ENCODE results near the gene SLC1A3.

SLC1A3 gene

DNA sequence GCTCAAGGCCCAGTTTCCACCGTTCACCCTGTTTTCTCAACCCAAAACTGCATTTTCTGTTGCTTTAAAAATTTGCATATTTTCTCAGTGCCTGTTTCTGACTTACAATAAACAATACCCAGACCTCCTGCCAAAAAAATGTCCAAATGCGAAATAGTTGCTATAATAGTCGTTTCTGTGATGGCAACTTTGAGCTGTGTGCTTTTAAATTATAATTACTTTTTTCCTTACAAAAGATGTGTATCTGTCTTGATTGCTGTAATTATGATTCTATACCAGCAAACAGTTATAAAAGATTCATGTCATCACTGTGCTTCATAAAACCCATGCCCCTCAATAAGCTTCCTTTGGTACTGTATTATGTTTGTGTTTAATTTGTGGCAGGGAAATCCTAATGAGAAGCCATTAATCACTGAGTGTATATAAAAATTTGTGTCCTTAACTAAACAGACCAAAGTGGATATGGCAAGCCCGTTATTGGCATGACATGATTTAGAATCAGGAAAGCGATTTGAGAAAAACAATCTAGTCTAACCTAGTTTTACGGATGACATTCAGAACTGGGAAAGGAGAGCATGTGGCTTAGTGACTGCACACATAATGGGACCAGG is 5.4 kb upstream of the SLC1A3 start:
- peak in 2 of 14 donors; percentile 8 to 67 for DNase-seq

DNA sequence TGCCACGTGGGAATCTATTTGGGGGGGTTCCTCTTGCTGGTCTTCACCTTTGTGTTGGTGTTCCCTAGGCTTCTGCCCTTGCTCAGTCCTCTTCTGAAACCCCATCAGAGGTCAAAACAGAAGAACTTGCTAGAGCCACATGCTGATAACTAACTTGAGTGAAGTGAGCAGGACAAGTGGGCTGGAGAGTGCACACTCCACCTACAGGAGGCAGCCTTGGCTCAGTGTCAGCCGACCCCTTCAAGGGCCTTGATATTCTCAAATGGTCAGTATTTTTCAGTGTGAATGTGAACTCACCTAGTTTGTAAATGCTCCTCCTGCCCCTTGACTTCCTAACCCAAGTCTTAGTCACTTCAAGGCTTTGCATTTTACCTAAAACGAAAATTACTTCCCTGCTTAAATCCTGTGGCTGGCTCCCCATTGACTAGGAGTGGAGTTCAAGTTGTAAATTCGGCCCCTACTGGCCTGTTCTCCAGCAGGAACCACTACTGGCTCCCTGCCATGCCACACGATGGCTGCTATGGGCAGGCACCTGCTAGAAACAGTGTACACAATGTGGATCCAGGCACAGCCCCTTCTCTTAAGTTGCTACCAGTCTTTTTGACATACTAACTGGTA is 3.6 kb upstream of the SLC1A3 start:
- peak in 4 of 14 donors; percentile 18 to 44 (median 31) for DNase-seq

DNA sequence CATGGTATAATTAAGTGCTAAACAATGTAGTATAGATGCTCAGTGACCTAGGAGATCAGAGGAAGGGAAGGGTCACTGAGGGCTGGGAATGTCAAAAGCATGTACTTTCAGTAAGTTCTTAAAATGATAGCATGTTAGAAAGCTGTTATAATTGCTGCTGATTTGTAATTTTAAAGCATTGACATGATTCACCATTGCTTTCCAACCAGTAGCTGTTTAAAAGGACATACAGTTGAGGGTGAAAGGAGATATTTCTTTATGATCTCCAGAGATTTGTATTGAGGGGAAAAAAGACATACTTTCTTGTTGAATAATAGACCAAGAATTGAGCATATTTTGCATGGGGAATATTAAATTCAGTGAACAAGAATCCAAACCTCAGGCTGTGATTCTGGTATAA is 1.2 kb upstream of the SLC1A3 start:
- no peak for DNase-seq

DNA sequence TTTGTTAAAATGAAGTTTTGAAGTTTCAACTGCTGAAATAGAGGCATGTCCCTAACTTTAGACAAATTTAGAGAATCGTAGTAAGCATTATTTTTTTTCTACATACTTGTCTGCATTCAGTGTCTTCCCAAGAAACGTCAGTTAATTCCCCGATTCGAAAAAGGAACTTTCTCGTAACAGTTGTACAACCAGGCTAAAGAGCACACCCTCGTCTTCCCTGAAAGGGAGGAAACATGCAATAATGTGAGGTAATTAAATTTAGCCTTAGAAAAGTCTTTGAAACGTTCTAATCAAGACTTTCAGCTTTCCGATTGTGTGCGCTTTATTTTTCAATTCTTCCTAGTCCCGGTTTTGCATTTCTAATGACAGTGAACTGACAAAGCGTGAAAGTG is 374 bp upstream of the SLC1A3 start:
- no peak for DNase-seq

DNA sequence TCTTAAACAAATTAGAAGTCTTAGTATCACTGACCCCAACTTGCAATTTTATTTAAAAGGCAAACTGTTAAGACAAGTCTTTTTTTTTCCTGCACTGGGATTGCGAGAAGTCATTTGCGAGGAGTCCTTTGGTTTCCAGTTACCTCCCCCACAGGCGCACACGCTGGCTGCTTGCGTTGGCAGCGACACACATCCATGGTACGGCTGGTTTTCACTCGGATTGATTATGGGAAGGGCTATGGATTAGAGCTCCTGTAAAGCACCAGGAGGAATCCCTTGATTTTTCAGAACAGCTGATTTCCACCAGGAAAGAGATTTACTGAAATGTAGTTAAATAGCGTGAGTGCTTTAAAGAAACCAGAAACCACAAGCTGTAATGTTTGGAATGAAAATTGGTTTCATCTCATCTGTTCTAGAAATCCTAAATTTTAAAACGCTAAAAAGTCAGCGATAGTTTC is 737 bp downstream of the SLC1A3 start:
- peak in 9 of 14 donors; percentile 18 to 62 (median 42) for DNase-seq

DNA sequence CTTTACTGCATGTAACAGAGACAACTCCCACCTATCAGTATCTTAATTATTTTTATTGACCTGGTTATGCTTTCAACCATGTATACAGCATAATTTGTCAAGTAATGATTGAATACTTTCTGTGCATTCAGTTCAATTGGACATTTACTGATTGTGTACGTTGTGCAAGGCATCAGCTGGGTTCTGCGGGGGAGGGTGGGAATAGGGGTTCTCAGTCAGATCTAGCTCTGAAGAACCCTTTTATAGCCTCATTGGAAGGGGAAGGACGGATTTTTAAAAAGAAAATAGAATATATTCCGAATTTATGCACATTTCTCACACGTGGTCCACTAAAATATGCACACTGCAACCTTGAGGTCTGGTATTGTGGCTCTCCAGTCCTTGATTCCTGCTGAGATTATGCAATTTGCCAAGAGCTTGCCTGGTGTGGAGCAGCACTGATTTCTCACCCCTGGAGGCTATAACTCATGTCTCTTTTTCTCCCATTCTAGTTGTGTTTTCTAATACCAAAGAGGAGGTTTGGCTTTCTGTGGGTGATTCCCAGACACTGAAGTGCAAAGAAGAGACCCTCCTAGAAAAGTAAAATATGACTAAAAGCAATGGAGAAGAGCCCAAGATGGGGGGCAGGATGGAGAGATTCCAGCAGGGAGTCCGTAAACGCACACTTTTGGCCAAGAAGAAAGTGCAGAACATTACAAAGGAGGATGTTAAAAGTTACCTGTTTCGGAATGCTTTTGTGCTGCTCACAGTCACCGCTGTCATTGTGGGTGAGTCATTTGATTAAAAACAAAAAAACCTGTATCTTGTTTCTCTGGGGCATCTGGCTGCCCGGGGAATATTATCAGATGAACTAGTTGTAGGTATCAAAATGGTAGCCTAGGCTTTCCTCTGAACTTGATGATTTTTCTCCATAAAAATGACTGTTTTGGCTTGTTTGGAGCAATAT is 1.7 kb downstream of the SLC1A3 start:
- peak in 5 of 14 donors; percentile 21 to 52 (median 40) for DNase-seq

DNA sequence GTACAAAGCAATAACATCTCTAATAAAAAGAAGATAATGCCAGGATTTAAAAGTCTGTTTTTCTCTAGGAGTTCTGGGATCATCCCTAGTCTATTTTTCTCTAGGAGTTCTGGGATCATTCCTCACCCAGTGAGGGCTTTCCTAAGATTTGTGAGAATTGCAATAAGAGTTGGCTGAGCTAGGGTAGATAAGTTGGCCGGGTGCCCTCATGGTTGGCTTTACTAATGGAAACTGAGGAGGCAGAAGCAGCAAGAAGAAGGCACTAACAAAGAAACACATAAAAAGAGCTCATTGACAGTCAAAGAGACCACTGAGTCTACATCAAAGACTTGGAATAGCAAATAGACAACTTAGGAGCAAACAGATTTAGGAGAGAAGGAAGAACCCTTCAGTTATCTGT is 4.2 kb downstream of the SLC1A3 start:
- DNase-seq = peak in 2 of 14 donors; percentile 8 to 50

DNA sequence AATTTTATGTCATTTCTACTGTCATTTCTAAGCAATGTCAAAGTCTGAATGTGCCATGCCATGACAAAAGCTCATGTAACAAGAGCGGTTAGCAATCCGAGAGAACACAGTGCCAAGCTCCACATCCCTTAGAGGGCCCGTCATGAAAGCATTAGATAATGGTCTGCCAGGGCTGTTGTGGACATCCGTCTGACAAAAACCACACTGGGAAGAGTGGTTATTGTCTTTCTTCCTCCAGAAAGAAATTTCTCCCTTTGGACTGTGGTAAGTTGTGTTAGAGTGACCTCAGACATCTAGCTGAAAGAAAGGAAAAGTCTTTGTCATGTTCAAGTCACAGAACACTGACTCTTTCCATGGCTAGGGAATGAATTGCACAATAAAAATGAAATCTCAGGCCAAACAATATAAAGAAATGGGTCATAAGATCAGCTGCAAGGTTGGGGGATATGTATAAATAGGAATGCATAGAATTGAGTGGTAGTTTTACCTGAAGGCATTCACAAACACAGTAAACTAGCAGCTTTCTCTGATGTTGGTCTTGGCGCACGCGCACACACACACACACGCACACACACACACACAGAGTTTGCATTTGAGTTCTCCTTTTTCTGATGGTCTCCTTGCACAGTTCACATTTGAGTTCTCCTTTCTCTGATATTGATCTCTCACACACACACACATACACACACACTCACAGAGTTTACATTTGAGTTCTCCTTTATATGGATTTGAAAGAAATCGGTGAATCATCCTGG is 5.3 kb downstream of the SLC1A3 start:
- peak in 2 of 14 donors; percentile 15 to 26 for DNase-seq

DNA sequence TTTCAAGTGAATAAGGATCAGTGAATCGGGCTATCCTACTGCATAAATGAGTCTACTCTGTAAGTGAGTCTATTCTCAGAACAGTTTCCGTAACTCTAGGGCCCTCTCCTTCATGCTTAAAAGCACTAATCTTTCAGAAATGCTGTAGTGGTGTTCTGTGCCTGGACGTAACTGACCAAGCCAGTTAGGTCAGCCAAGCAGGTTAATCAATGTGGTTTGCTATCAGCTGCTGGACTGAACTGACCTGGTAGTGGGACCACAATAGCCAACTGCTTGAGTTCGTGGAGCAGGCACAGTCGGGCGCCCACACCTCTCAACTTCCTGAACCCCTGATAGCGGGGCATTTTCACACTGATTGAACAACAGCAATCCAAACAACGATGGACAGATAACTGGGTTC is 6.8 kb downstream of the SLC1A3 start:
- no peak for DNase-seq

DNA sequence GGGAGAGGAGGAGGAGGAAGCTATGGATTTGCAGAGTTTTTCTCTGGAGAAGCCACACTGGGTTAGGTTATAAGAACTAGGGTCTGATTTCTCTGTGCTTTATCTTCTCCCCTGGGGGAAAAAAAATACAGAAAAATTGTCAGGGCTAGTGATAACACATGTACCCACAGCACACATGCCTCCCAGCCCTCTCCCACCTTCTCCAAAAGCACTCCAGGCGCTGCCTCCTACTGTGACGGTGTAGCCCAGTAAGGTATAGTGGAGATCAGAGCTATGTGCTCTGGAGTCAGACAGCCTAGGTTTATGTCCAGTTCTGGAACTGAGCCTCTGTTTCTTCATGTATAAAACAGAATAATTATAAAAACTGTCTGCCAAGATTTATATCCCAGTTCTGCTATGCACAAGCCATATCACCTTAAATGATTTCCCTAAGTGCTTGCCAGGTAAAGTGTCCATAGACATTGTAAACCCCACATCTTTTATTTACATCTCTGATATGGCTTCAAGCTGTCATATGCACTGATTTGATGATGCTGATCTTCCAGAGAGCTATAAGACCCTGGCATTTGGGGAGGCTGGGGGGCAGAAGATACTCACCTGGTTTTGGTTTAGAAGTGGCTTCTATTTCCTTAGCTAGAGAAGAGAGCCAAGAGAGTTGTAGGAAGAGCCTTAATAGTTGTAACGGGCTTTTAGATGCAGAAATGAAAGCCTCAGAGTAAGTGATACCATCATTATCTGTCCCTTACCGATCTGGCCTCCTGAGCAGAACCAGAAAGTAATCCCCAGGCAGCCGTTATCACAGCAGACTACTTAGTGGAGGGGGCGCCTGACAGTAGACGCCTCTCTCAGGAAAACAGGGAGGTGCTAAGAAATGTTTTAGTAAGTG is 7.6 kb downstream of the SLC1A3 start:
- DNase-seq = no peak

DNA sequence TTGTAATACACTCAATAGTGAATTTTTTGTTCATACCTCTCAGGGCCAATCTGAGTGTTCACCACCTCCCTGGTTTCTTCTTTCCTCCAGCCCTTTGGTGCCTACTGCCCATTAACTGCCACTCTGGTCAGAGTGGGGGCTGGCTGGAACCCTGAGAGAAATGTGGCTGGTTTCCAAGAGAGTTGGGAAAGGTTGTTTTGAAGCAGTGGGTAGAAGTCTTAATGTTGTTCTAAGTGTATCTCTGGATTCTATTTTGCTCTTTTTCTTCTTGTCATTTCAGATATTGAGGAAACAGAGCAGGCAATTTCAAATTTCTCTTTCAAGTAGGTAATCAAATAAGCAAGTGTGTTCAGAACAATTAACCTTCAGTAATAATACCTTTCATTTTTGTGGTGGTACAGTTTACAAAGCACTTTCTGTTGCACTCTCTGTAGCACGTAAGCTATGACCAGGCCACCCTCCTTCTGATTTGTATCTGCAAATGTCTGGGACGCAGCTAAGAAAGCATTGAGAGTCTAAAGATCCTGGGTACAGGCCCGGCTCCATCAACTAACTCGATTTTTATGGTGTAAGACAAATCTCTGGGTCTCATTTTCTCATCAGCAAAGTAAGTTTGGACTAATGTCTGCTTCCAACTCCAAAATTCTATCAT is 8.4 kb downstream of the SLC1A3 start:
- DNase-seq = no peak

DNA sequence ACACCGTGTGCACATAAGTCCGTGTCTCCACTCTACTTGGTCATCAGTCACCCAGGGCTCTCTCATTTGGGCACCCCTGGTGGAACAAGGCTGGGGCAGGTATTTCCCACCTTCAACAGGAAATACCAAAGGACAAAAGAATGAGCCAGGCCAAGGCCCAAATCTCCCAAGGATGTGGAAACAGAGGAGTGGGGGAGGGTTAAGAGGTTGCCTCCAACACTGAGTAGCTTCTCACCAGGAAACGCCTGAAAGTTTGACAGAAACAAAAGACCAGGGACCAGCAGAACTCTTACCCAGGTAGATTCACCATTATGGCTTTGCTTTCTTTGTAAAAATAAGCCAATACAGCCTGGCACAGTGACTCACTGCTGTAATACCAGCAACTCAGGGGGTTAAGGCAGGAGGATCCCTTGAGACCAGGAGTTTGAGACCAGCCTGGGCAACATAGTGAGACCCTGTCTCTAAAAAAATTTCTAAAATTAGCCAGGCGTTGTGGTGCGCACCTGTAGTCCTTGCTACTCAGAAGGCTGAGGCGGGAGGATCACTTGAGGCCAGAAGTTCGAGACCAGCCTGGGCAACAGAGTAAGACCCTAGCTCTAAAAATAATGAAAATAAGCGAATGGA is 12.7 kb downstream of the SLC1A3 start:
- DNase-seq = no peak

DNA sequence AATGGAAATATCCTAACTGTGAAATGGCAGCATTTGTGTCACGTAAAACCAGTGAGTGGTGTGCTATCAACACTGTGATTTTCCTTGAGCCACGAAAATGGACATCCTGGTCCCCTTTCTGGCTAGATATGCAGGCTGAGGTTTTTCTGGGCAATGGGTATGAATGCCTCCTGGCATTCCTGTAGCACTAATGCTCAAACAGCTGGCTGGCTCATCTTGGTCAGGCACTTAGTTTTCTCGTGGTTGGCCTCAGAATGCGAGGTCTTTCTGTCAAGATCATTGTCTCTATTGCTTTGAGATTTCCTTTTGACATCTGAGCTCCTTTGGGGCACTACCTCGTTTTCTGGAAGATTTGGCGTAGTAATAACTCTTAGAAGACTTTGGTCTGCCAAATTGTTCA is 15.6 kb downstream of the SLC1A3 start:
- DNase-seq = no peak

DNA sequence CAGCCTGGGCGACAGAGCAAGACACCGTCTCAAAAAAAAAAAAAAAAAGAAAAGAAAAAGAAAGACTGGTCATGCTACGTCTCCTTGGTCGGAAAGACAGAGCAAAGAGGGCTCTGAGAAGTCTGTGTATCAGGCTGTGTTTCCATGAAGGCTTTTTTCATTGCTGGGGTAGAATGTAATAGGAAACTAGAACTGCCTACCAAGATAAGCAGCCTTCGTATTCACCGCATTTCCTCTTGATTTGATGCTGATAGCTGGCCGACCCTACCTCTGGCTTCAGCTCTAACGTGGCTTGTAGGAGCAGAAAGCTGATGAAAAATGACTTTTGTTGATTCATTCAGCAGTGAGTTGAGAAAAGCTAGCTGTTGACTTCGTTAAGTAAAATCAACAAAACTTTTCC is 17.4 kb downstream of the SLC1A3 start:
- DNase-seq = no peak

DNA sequence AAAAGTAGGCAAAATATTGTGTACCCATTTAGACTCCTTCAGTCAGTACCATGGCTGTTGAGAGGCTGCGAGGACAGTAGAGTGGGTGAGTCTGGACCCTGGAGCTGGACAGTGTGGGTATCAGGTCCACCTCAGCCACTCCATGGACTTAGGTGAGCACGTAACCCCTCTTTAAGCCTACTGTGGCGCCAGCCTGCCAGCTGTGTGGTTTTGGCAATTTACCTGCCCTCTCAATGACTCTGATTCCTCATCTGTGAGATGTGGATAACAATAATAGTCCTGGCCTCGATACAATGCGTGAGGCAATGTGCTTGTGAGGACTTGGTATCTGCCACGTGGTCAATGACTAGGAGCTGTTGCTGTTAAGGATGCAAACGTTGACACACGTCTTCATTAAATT is 17.9 kb downstream of the SLC1A3 start:
- DNase-seq = no peak

DNA sequence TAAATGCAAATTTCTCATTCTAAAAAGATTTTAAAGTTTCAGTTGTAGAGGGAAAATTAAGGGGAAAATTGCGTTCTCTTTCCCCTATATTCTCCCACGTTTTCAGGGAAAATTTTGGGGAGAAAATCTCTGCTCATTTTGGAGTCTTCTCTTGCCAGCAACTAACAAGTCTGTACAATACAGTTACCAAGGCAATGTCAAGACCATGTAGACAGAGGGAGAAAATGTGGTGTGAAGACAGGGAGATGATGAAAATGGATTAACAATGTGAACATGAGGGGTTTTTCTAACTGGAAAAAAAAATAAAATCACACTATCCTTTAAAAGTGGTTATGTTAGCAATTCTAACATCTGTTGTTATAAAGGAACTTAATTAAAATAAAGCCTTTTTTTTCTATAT is 22.3 kb downstream of the SLC1A3 start:
- DNase-seq = no peak

DNA sequence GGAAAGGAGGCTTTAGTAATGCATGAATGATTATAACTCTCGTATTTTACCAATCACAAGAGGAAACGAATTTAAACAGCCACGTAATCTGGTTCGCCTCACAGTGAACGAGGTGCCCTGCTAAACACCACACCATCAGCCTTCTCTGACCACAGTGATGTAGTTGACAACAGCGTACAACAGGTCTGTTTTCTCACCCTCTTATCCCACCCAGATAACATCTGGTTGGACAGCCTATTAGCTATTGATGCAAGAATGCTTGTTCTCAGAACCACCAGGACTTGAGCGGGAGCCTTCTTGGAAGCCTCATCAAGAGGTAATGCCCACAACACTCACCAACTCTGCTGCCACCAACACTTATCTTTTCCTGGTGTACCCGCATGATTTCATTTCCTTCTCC is 23.3 kb downstream of the SLC1A3 start:
- DNase-seq = no peak

DNA sequence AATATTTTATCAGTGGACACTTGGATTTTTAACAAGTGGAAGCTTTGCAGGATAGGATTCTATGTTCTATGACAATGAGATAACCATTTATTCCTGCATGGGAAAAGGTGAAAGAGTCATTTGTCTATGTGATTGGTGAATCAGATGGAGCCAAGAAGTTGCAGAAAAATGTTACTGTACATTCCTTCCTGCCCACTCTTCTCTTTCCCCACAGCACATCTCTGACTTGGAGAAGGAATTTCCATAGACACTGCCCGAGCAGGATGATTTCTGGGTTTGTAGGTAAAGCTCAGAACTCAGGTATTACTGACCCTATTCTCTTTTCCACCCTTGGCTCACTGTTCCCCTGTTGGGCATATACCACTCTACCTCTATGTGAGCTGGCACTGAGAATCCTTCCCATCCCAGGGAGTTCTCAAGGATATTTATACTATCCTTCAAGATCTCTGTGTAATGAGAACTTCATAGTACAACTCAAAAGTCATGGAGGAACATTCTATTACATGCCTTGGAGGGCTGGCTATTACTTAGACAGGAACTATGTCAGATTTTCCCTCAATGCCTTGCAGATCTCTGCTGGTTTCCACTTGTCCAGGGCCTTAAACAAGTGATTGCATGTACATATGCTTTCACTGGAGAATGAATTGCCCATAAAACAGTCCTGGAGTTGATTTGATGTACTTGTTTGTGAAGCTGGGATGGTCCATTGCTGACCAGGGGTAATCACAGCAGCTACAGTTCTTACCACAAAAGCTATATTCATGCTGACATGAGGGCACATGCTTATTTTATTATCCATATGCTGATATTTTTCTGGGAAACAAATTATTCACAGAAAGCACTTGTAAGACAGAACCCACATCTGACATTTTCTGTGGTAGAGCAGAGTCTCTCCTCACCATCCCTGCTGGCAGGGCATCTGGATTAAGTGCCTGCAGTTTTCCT is 24.1 kb downstream of the SLC1A3 start:
- DNase-seq = no peak

DNA sequence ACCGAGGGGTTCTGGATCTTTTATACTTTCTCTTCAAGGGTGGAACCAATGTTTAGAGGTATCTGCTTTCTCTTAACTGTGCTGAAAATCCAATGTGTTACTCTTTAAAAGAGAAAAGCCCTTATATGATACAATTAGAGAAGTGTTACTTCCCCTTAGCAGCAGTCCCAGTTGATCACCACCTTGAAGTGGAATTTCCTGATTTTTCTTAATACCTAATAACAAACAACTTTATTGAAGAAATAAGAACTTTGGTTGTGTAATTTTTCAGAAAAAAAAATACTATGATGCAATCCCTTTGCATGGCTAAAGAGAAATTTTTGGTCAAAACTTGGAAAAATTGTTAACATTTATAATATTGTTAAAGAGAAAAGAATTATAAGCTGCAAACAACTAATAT is 24.7 kb downstream of the SLC1A3 start:
- no peak for DNase-seq
